NB4 (cell line): ENCODE results near the gene ZFYVE21.

Source experiments
- MAX ChIP-seq: IDR thresholded peaks from 2 replicates; pipeline ENCODE4 v1.6.1; 2011; ENCODE audit warnings: low read depth, low read length
- MYC ChIP-seq: IDR thresholded peaks from 2 replicates; pipeline ENCODE4 v1.6.1; 2011; ENCODE audit warnings: low read depth, low read length
- POLR2A ChIP-seq: IDR thresholded peaks from 2 replicates; pipeline ENCODE4 v1.6.1; 2011; ENCODE audit warnings: mild to moderate bottlenecking; ENCODE audit not compliant: insufficient read length; ENCODE audit errors: extremely low read depth
- TF ChIP-seq, protein P1 (sequence below): IDR thresholded peaks from one replicate; pipeline ENCODE4 v1.5.1; 2012; ENCODE audit warnings: low read depth, low read length

- TF ChIP-seq MYC (no peak), MAX (no peak), POLR2A (no peak)
- TF ChIP-seq, protein P1, sequence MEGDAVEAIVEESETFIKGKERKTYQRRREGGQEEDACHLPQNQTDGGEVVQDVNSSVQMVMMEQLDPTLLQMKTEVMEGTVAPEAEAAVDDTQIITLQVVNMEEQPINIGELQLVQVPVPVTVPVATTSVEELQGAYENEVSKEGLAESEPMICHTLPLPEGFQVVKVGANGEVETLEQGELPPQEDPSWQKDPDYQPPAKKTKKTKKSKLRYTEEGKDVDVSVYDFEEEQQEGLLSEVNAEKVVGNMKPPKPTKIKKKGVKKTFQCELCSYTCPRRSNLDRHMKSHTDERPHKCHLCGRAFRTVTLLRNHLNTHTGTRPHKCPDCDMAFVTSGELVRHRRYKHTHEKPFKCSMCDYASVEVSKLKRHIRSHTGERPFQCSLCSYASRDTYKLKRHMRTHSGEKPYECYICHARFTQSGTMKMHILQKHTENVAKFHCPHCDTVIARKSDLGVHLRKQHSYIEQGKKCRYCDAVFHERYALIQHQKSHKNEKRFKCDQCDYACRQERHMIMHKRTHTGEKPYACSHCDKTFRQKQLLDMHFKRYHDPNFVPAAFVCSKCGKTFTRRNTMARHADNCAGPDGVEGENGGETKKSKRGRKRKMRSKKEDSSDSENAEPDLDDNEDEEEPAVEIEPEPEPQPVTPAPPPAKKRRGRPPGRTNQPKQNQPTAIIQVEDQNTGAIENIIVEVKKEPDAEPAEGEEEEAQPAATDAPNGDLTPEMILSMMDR, result no peak
These were observed 9.9 kb upstream of the ZFYVE21 start for GRCh38 chr14:103705504-103706284.
